H54 (cell line): ENCODE data around the gene SP6.
A peak's percentile ranks its signal among the peaks of the same experiment; 100 is the strongest.

Experiments
- DNase-seq: peaks from one replicate; pipeline ENCODE4 v3.0.0; 2011; ENCODE audit warnings: low spot score, mixed read lengths; ENCODE audit not compliant: insufficient read length
- FAIRE-seq: peaks from 3 replicates; lab custom pipeline; 2011; peaks lifted over from hg19 to GRCh38; lab: Jason Lieb, UNC
- POLR2A ChIP-seq: IDR thresholded peaks from 2 replicates; pipeline ENCODE4 v1.6.1; 2011; ENCODE audit warnings: low read depth, mild to moderate bottlenecking, low read length

Gene SP6

DNA sequence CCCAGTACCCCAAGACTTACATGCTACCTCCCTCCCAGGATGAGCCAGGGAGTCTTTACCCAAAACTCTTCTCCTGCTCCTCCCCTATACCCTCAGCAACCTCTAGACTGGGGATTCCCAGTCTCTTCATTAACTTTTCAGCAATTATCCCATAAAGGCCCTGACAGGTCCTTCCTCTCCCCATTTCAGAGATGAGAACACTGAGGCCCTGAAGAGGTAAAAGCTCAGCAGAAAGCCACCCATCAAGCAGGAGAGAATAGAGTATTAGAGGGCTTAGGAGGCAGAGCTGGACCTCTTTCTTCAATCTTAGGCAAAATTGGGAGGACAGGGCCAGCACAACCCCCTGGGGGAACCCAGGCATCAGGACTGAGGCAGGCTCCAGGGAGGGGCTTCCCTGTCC is 5.9 kb upstream of the SP6 start:
- no peak for TF ChIP-seq POLR2A
- DNase-seq, result no peak
- FAIRE-seq, result no peak

DNA sequence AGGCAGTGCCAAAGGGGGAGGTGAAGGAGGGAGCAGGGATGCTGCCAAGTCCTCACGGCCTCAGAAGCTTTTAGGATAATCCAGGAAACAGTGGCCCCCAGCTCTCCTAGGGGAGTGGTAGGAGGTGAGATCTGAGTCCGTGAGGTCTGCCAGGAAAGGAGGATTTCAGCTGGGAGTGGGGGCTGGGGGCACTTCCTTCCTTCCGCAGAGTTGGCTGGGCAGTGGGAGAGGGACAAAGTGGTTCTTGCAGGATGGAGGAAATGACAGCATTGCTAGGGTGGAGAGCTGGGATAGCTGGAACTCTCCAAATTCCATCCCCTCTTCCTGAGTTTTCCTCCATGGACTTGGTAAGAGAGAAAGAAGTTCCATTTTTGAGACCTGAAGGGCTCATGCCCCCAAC is 4.8 kb upstream of the SP6 start:
- FAIRE-seq (no peak), DNase-seq (no peak)
- no peak for TF ChIP-seq POLR2A

- FAIRE-seq, result no peak
- no peak for DNase-seq
- no peak for TF ChIP-seq POLR2A
These were observed 2.7 kb upstream of the SP6 start for GRCh38 chr17:47853616-47854015.

DNA sequence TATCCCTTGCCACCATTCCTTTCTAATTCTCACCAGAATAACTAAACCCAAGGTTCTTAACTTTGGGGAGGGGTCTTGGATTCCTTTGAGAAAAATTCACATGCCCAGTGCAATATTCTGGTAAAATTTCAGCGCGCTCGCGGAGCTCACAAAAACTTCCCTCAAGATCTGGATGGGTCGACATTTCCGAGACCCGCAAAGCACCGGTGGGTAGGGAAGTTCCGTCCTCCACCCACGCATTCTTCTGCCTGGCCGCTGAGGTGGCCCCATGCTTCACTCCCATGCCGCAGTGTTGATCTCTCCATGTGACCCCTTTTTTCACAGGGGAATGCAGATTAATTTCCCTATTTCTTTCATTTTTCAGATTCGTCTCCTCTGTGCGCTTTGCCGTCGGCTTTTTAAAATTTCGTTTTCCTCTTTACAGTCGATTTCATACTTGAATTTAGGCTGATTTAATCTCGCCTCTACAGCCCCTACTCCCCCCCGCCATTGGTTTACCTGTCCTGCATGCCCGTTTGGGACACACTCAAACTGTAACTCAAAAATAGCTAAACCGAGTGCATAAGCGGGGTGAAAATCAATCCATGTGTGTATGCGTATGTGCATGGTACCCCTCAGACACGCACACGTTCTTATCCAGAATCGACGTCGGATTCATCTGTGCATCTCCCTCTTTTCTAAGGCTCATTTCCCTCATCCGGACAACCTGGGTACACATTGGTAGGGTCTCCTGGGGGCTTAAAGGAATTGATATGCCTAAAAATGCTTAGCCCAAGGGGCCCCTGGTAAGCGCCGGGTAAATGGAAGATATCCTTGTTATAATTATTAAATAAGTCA is 1.4 kb upstream of the SP6 start:
- no peak for DNase-seq
- no peak for FAIRE-seq
- no peak for TF ChIP-seq POLR2A

GRCh38 chr17:47851764-47852112 is 775 bp upstream of the SP6 start:
- FAIRE-seq (no peak), DNase-seq (no peak)
- TF ChIP-seq POLR2A, result no peak

DNA sequence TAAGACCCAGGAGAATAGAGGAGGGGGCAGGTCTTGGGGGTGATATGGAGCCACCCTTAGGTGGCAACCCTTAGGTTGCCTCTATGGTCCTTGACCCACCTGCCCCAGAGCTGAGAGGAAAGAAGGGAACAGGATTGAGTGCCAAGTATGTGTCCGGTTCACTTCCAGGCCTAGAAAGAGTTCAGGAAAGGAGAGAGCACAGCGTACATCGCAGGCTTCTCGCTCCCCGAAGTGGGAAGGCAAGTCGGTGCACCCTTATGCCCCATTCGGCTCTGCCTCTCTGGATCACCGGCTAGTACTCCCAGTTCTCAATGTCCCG is 631 bp downstream of the SP6 start:
- no peak for FAIRE-seq
- TF ChIP-seq POLR2A, result no peak
- DNase-seq, result no peak

GRCh38 chr17:47848198-47848513 is 2.8 kb downstream of the SP6 start:
- FAIRE-seq (no peak), DNase-seq (no peak)
- no peak for TF ChIP-seq POLR2A

GRCh38 chr17:47847341-47848197 is 3.4 kb downstream of the SP6 start:
- TF ChIP-seq POLR2A, result no peak
- DNase-seq, result no peak

DNA sequence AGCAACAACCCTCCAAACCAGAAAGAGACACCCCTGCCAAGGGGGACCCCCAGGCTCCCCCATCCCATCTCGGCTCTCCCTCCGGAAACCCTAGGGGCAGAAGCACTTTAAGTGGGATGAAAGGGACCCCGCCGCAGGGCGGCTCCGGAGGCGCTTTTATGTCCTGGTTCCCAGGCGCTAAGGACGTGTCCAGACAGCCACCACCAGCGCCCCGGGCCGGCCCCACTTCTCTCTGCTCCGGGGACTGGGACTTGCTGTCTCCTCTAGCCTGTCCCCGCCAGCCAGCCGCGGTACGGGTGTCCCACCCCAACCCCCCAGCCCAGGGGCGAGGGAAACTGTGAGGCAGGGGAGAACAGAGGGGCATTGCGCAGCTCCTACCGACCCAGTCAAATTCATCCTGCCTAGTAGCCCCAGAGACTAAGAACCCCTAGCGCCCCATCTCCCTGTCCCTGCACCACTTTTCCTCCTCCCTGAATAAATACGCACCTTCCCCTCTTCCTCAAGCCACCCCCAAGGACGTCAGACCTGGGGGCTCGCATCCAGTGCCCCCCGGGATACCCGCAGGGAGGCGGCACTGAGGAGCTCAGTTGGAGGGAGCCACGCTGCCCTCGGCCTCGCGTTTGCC is 4.1 kb downstream of the SP6 start:
- FAIRE-seq, result no peak
- DNase-seq, result no peak
- no peak for TF ChIP-seq POLR2A

More at GRCh38 chr17:47847341-47848197, 3.4 kb downstream of the SP6 start:
- no peak for FAIRE-seq

GRCh38 chr17:47845716-47846075 is 5.3 kb downstream of the SP6 start:
- no peak for FAIRE-seq
- TF ChIP-seq POLR2A, result no peak

DNA sequence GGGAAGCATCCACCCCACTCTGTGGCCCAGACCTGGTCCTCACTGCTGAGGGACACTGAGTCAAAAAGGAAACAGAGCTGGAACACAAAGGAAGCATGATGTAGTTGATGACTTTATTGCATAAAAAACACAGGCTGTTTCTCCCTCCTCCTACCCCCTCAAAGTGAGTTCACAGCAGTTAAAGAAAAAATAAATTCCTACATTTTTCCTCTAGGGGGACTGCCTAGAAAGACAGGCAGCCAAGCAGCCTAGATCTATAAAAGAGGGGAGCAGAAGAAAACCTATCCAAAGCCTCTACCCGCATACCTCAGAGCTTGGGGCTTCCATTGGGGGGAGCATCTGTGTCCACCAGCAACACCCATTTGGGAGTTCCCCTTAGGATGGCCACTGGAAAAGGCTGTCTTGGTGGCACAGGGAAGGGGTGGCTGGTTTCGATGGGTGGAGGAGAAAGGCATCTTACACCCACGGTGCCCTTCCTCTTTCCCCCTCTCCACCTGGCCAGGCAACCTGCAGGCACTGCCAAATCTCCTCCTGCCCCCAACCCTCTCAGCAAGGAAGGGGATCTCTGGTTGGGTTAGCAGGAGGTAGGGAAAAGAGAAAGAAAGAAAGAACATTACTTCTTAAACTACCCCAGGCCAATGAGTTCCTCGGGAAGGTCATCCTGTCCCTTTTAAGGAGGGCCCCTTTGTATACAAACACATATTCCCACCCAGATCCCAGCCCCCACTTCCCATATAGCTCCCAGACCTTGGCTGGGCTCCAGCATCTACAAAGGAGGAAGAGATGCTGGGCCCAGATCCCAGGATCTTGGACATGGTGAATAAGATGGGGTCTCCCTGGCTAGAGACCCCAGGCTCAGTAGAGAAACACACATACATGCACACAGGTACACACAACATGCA is 5.9 kb downstream of the SP6 start:
- TF ChIP-seq POLR2A, result no peak
- DNase-seq (peak; percentile 72), FAIRE-seq (no peak)

More at GRCh38 chr17:47845716-47846075, 5.3 kb downstream of the SP6 start:
- no peak for DNase-seq

DNA sequence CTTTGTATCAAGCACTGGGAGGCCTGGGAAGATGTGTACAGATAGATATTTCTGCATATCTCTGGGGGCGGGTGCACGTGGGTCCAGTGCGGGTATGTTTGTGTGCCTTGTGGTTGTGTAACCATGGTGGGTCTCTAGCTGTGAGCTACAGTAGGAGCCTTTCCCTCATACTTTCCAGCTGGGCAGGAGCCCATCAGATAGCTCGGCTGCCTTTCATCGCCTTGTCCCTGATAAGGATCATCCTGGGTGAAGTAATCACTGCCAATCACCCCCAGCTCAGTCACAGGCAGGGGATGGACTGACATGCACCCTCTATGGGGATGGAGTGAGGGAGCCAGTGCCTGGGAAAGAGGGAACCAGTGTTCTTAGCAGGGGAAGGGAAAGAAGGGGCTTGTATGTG is 6.7 kb downstream of the SP6 start:
- FAIRE-seq, result no peak
- TF ChIP-seq POLR2A, result no peak
- no peak for DNase-seq

GRCh38 chr17:47843391-47843730 is 7.6 kb downstream of the SP6 start:
- DNase-seq (no peak), FAIRE-seq (no peak)
- TF ChIP-seq POLR2A, result no peak
